Gastrocnemius medialis (tissue), 4 donors: ENCODE measurements around the gene STPG1. TPM values are rescaled to one million over a fixed set of nuclear protein-coding genes. Genes with fewer than 3 reads are reported as not detected.

Source experiments
- ATAC-seq, 2 donors: fragments of 150-250 bp; one replicate each; pipeline ENCODE4 v1.9.1; 2016
- DNase-seq, 2 donors: peaks; one replicate each; pipeline ENCODE4 v3.0.0-alpha.2; 2019
- H3K27ac ChIP-seq, 4 donors: fragments of 200-600 bp; sonication (generic); 1 replicate in 1 of 4; 2 replicates in 3 of 4; pipeline ENCODE4 v1.5.1; 2016 to 2018; ENCODE audit warnings: mild to moderate bottlenecking in 2 of 4, moderate library complexity in 1 of 4
- H3K27me3 ChIP-seq, 3 donors: fragments of 200-600 bp; sonication (generic) in 2 of 3; 1 replicate in 1 of 3; 2 replicates in 2 of 3; pipeline versions ENCODE4 v1.5.1 to v1.6.0; 2016 to 2019; ENCODE audit warnings: mild to moderate bottlenecking in 1 of 3, moderate library complexity in 1 of 3
- H3K36me3 ChIP-seq, 2 donors: fragments of 200-600 bp; sonication (generic) in 1 of 2; one replicate each; pipeline ENCODE4 v1.5.1; 2017 to 2018
- H3K4me1 ChIP-seq, 2 donors: fragments of 200-600 bp; sonication (generic) in 1 of 2; one replicate each; pipeline ENCODE4 v1.5.1; 2016 to 2017; ENCODE audit warnings: mild to moderate bottlenecking in 2 of 2
- H3K4me3 ChIP-seq, 4 donors: fragments of 200-600 bp; sonication (generic) in 3 of 4; 1 replicate in 1 of 4; 2 replicates in 3 of 4; pipeline ENCODE4 v1.5.1; 2016 to 2019; ENCODE audit warnings: mild to moderate bottlenecking in 2 of 4
- H3K9me3 ChIP-seq, 3 donors: fragments of 200-600 bp; sonication (generic) in 2 of 3; 1 replicate in 1 of 3; 2 replicates in 2 of 3; pipeline ENCODE4 v1.5.1; 2016 to 2019
- CTCF ChIP-seq, 5 experiments: fragments of 450-650 bp in 3 of 5; fragments of 200-600 bp in 2 of 5; sonication (generic) in 2 of 5; IDR thresholded peaks in 4 of 5; conservative IDR thresholded peaks in 1 of 5; 1 replicate in 4 of 5; 2 replicates in 1 of 5; pipeline ENCODE4 v1.5.1; 2016 to 2019; ENCODE audit warnings: antibody characterized with exemption in 5 of 5, mild to moderate bottlenecking in 3 of 5, moderate library complexity in 3 of 5
- POLR2A ChIP-seq, 2 donors: fragments of 450-650 bp; IDR thresholded peaks; one replicate each; pipeline ENCODE4 v1.6.1; 2017; ENCODE audit warnings: antibody characterized with exemption in 2 of 2, mild to moderate bottlenecking in 2 of 2, moderate library complexity in 2 of 2
- in situ Hi-C, 4 donors: fragments of 200-750 bp; cut with MboI; loops; one replicate each; pipeline versions ENCODE4 v1.15.0 to v1.8.0; 2017; ENCODE audit warnings: low sequenced_read_pairs in 4 of 4
- intact Hi-C: fragments of 100-400 bp; cut with DNase I; formaldehyde crosslinking; loops from one replicate; pipeline ENCODE4 v1.15.1; 2023; ENCODE audit warnings: low total_unique reads
- total RNA-seq, 4 donors: library from RNA; depleted of rRNA; stranded (reverse); fragments of >200 nt; gene quantifications; one replicate each; pipeline versions ENCODE4 v1.1.0 to v1.2.3, GENCODE V29; 2016

STPG1 gene
- total RNA-seq, 4 donors from 2014 or later = 0.39 to 2.1 (median 0.52) TPM

- no peaks in the 10 kb centered on the region for H3K27me3 ChIP-seq
- ATAC-seq = no peak
- in situ Hi-C loops = no loop called here
These were observed 62.3 kb downstream of the STPG1 start for GRCh38 chr1:24351247-24351646.

GRCh38 chr1:24349891-24350290, 63.7 kb downstream of the STPG1 start:
- H3K36me3 ChIP-seq = no peaks in the 10 kb centered on the region
- in situ Hi-C loops = no loop called here
- no peak for TF ChIP-seq CTCF (IDR thresholded peaks at IDR 0.05 in 4 of 5, conservative IDR thresholded peaks at IDR 0.05 in 1 of 5)
- no peak for TF ChIP-seq POLR2A (IDR thresholded peaks at IDR 0.05)
- no peak for ATAC-seq
- no peak overlapping the region for H3K27ac ChIP-seq
- H3K4me1 ChIP-seq = no peaks in the 10 kb centered on the region
- intact Hi-C loops = no loop called here
- H3K9me3 ChIP-seq = no peaks in the 10 kb centered on the region
- no peaks in the 10 kb centered on the region for H3K27me3 ChIP-seq
- DNase-seq = no peak
- no peak overlapping the region for H3K4me3 ChIP-seq

More at GRCh38 chr1:24351247-24351646, 62.3 kb downstream of the STPG1 start:
- Histone ChIP-seq H3K9me3 (no peaks in the 10 kb centered on the region), H3K4me3 (no peak overlapping the region), H3K4me1 (no peaks in the 10 kb centered on the region), H3K36me3 (no peaks in the 10 kb centered on the region), H3K27ac (no peak overlapping the region)
- no peak for DNase-seq
- intact Hi-C loops = no loop called here
- TF ChIP-seq POLR2A (IDR thresholded peaks at IDR 0.05) (no peak), CTCF (IDR thresholded peaks at IDR 0.05 in 4 of 5, conservative IDR thresholded peaks at IDR 0.05 in 1 of 5) (no peak)

GRCh38 chr1:24348196-24348595, 65.4 kb downstream of the STPG1 start:
- TF ChIP-seq POLR2A (IDR thresholded peaks at IDR 0.05) (no peak), CTCF (IDR thresholded peaks at IDR 0.05 in 4 of 5, conservative IDR thresholded peaks at IDR 0.05 in 1 of 5) (no peak)
- ATAC-seq = peak in 1 of 2 donors; percentile 40
- Histone ChIP-seq H3K27me3 (no peaks in the 10 kb centered on the region), H3K27ac (no peak overlapping the region), H3K9me3 (no peaks in the 10 kb centered on the region), H3K4me3 (no peak overlapping the region), H3K36me3 (no peaks in the 10 kb centered on the region), H3K4me1 (no peaks in the 10 kb centered on the region)
- in situ Hi-C loops (no loop called here), intact Hi-C loops (no loop called here)
- no peak for DNase-seq

GRCh38 chr1:24347159-24347934, 66.2 kb downstream of the STPG1 start:
- Histone ChIP-seq H3K9me3 (no peaks in the 10 kb centered on the region), H3K4me3 (no peak overlapping the region), H3K27ac (no peak overlapping the region), H3K36me3 (no peaks in the 10 kb centered on the region), H3K4me1 (no peaks in the 10 kb centered on the region), H3K27me3 (no peaks in the 10 kb centered on the region)
- no peak for TF ChIP-seq POLR2A (IDR thresholded peaks at IDR 0.05)
- TF ChIP-seq CTCF (IDR thresholded peaks at IDR 0.05 in 4 of 5, conservative IDR thresholded peaks at IDR 0.05 in 1 of 5) = no peak
- DNase-seq (no peak), ATAC-seq (no peak)
- intact Hi-C loops = no loop called here
- in situ Hi-C loops = no loop called here
